WTC11 (cell line): Measurements from ENCODE around the gene PTPRG.

Experiments
- TF ChIP-seq, protein P1 (sequence below): fragments of 200-600 bp; IDR thresholded peaks from 2 replicates; pipeline ENCODE4 v1.8.0; 2022; ENCODE audit warnings: antibody characterized with exemption
- TF ChIP-seq, protein P2 (sequence below): sonication (generic); formaldehyde crosslinking; IDR thresholded peaks from 2 replicates; pipeline ENCODE4 v1.8.1; 2022; ENCODE audit warnings: low read depth, missing genetic modification reagents, borderline replicate concordance

DNA sequence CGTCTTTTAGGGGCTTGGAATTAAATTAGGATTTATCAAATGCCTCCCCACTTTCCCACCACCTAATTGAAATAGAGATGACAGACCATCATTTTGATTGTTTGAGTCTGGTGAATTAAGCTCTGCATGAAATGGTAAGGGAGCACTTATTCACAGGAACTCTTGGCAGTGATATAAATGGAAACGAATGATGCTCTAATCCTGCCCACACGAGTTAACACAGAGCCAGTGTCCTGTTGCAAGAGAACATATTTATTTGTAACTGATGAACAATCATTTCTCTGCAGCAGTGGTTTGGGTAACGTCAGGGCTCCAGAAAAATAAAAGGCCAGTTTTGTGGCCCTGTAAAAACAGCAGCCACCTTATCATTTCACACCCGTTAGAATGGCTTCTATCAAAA, 648.6 kb downstream of the PTPRG start:
- TF ChIP-seq, protein P1, sequence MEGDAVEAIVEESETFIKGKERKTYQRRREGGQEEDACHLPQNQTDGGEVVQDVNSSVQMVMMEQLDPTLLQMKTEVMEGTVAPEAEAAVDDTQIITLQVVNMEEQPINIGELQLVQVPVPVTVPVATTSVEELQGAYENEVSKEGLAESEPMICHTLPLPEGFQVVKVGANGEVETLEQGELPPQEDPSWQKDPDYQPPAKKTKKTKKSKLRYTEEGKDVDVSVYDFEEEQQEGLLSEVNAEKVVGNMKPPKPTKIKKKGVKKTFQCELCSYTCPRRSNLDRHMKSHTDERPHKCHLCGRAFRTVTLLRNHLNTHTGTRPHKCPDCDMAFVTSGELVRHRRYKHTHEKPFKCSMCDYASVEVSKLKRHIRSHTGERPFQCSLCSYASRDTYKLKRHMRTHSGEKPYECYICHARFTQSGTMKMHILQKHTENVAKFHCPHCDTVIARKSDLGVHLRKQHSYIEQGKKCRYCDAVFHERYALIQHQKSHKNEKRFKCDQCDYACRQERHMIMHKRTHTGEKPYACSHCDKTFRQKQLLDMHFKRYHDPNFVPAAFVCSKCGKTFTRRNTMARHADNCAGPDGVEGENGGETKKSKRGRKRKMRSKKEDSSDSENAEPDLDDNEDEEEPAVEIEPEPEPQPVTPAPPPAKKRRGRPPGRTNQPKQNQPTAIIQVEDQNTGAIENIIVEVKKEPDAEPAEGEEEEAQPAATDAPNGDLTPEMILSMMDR = no peak
- TF ChIP-seq, protein P2, sequence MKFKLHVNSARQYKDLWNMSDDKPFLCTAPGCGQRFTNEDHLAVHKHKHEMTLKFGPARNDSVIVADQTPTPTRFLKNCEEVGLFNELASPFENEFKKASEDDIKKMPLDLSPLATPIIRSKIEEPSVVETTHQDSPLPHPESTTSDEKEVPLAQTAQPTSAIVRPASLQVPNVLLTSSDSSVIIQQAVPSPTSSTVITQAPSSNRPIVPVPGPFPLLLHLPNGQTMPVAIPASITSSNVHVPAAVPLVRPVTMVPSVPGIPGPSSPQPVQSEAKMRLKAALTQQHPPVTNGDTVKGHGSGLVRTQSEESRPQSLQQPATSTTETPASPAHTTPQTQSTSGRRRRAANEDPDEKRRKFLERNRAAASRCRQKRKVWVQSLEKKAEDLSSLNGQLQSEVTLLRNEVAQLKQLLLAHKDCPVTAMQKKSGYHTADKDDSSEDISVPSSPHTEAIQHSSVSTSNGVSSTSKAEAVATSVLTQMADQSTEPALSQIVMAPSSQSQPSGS (CRISPR knock-in tag) = no peak
